ENCODE measurements around the gene LIPM. TPM values are rescaled to one million over a fixed set of nuclear protein-coding genes. Genes with fewer than 3 reads are reported as not detected.

The LIPM gene
- total and polyA plus RNA-seq, 2 of the 13 experiments (the other 11 are each of a cell fraction or from before 2014, with no cell fraction given) = not detected

DNA sequence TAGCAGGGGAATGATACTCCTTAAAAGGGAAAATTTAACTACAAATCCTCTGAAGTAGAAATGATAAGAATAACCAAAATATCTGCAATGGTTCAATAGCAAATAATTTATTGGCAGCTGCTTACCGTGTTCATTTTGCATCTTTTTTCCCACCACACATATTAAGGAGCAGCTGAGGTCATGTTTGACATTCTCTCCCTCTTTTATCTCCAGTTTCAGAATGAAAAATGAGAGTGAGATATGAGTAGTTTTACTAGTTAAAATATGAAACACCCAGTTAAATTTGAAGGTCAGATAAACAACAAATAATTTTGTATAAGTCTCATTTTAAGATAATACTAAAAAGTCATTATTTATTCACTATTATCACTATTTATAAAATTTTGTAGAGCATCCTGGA, 39.6 kb upstream of the LIPM start (continued):
- TF ChIP-seq ADNP (CRISPR knock-in tag; IDR thresholded peaks at IDR 0.05) (no peak), ZNF878 (CRISPR knock-in tag; IDR thresholded peaks at IDR 0.05) (no peak)

DNA sequence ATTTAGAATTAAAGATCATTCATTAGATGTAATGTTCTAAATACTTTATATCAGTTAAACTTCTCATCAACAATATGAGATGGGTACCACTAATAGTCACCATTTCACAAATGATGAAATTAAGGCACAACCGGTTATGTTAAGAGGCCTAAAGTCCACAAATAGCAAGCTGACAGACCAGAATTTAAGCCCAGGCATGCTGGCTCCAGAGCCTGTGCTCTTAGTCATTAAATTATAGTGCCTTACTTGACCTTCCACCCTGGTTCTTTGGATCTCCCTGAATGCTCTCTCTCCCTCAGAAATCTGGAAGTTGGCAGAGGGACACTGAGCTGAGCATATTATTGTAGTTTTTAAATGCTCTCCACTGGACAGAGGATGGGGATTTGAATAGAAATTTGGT, 39.1 kb upstream of the LIPM start:
- 18% methylated on average over 1 of the region's 1 CpG for WGBS (ENCODE audit: low lambda C conversion rate)
- CTCF ChIA-PET (ENCODE audit: low intra/inter-chr PET ratio, low total read pairs) = no interaction called here

More for the DNA sequence above, 39.1 kb upstream of the LIPM start:
- H3K27me3 ChIP-seq (ENCODE audit: control insufficient read depth in 1 of 2, insufficient read depth in 2 of 2, low read length in 2 of 2) = no peaks in the 10 kb centered on the region
- intact Hi-C loops (cut with micrococcal nuclease; ENCODE audit: unreplicated experiment) (no loop called here), in situ Hi-C loops (cut with HindIII; ENCODE audit: extremely low pct_ligation_motif_present, low pct_unique_long_range_greater_than_20kb) (no loop called here)
- POLR2A ChIA-PET = no interaction called here
- no peaks in the 10 kb centered on the region for H4K20me1 ChIP-seq (ENCODE audit: insufficient read depth, low read length)
- no peak overlapping the region for H2AFZ ChIP-seq (ENCODE audit: low read length)
- no peak for FAIRE-seq
- no peaks in the 10 kb centered on the region for H3K4me1 ChIP-seq (ENCODE audit: insufficient read depth, low read length)
- H3K27ac ChIP-seq (ENCODE audit: extremely low read length, insufficient read depth, low read length) = no peak overlapping the region
- H3K36me3 ChIP-seq (replicated peaks in 1 of 2; ENCODE audit: control insufficient read depth in 1 of 2, insufficient read depth in 2 of 2, low read length in 2 of 2) = no peaks in the 10 kb centered on the region
- no peak overlapping the region for H3K9ac ChIP-seq (ENCODE audit: insufficient read depth, low read depth, low read length)
- DNase-seq (ENCODE audit: low spot score) = no peak
- BruUV-seq (replicated peaks) = no TSS peak
- H3K79me2 ChIP-seq (ENCODE audit: insufficient read depth, low read length) = no peaks in the 10 kb centered on the region
- no peak for TF ChIP-seq ZNF891 (CRISPR knock-in tag; IDR thresholded peaks at IDR 0.05)
- TF ChIP-seq ZKSCAN5 (CRISPR knock-in tag; IDR thresholded peaks at IDR 0.05) = no peak
- TF ChIP-seq ZNF7 (CRISPR knock-in tag; IDR thresholded peaks at IDR 0.05) = no peak
- TF ChIP-seq, protein P1, sequence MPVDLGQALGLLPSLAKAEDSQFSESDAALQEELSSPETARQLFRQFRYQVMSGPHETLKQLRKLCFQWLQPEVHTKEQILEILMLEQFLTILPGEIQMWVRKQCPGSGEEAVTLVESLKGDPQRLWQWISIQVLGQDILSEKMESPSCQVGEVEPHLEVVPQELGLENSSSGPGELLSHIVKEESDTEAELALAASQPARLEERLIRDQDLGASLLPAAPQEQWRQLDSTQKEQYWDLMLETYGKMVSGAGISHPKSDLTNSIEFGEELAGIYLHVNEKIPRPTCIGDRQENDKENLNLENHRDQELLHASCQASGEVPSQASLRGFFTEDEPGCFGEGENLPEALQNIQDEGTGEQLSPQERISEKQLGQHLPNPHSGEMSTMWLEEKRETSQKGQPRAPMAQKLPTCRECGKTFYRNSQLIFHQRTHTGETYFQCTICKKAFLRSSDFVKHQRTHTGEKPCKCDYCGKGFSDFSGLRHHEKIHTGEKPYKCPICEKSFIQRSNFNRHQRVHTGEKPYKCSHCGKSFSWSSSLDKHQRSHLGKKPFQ (CRISPR knock-in tag; IDR thresholded peaks at IDR 0.05; ENCODE audit: insufficient replicate concordance) = no peak
- TF ChIP-seq BORCS8-MEF2B (CRISPR knock-in tag; IDR thresholded peaks at IDR 0.05) = no peak
- TF ChIP-seq, protein P2, sequence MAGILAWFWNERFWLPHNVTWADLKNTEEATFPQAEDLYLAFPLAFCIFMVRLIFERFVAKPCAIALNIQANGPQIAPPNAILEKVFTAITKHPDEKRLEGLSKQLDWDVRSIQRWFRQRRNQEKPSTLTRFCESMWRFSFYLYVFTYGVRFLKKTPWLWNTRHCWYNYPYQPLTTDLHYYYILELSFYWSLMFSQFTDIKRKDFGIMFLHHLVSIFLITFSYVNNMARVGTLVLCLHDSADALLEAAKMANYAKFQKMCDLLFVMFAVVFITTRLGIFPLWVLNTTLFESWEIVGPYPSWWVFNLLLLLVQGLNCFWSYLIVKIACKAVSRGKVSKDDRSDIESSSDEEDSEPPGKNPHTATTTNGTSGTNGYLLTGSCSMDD (CRISPR knock-in tag; IDR thresholded peaks at IDR 0.05) = no peak
- TF ChIP-seq, protein P3, sequence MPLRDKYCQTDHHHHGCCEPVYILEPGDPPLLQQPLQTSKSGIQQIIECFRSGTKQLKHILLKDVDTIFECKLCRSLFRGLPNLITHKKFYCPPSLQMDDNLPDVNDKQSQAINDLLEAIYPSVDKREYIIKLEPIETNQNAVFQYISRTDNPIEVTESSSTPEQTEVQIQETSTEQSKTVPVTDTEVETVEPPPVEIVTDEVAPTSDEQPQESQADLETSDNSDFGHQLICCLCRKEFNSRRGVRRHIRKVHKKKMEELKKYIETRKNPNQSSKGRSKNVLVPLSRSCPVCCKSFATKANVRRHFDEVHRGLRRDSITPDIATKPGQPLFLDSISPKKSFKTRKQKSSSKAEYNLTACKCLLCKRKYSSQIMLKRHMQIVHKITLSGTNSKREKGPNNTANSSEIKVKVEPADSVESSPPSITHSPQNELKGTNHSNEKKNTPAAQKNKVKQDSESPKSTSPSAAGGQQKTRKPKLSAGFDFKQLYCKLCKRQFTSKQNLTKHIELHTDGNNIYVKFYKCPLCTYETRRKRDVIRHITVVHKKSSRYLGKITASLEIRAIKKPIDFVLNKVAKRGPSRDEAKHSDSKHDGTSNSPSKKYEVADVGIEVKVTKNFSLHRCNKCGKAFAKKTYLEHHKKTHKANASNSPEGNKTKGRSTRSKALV (CRISPR knock-in tag; IDR thresholded peaks at IDR 0.05) = no peak
- TF ChIP-seq RBAK (CRISPR knock-in tag; IDR thresholded peaks at IDR 0.05) = no peak
- no peak for TF ChIP-seq DMAP1 (CRISPR knock-in tag; IDR thresholded peaks at IDR 0.05)
- no peak for TF ChIP-seq AKAP8 (CRISPR knock-in tag; IDR thresholded peaks at IDR 0.05)
- no peak for TF ChIP-seq KLF9 (CRISPR knock-in tag; IDR thresholded peaks at IDR 0.05; ENCODE audit: low read depth)
- TF ChIP-seq CENPX (CRISPR knock-in tag; IDR thresholded peaks at IDR 0.05) = no peak
- no peak for TF ChIP-seq ZSCAN25 (CRISPR knock-in tag; IDR thresholded peaks at IDR 0.05)
- TF ChIP-seq ZNF816 (CRISPR knock-in tag; IDR thresholded peaks at IDR 0.05; ENCODE audit: borderline replicate concordance) = no peak
- TF ChIP-seq CREB1 (IDR thresholded peaks at IDR 0.05) = no peak
- TF ChIP-seq CREB1 (CRISPR knock-in tag; IDR thresholded peaks at IDR 0.05) = no peak
- TF ChIP-seq ZNF598 (CRISPR knock-in tag; IDR thresholded peaks at IDR 0.05; ENCODE audit: borderline replicate concordance) = no peak
- TF ChIP-seq PAF1 (CRISPR knock-in tag; IDR thresholded peaks at IDR 0.05) = no peak
- no peak for TF ChIP-seq FOSL1 (CRISPR knock-in tag; IDR thresholded peaks at IDR 0.05; ENCODE audit: borderline replicate concordance)
- ATAC-seq = no peak
- H3K4me2 ChIP-seq (ENCODE audit: low read depth, low read length) = no peak overlapping the region
- H3K4me3 ChIP-seq (replicated peaks in 1 of 3; ENCODE audit: insufficient read depth in 1 of 3, low read depth in 2 of 3, low read length in 3 of 3) = no peak overlapping the region
- no peaks in the 10 kb centered on the region for H3K9me3 ChIP-seq (ENCODE audit: low read length)
